CD4-positive, alpha-beta T cell treated with Interleukin-15 for 4 hours (primary cell): Measurements from ENCODE around the gene PLAC1.

Experiments used
- DNase-seq: peaks from one replicate; pipeline ENCODE4 v3.0.0-alpha.2; 2020; ENCODE audit warnings: low spot score

Gene PLAC1

DNA sequence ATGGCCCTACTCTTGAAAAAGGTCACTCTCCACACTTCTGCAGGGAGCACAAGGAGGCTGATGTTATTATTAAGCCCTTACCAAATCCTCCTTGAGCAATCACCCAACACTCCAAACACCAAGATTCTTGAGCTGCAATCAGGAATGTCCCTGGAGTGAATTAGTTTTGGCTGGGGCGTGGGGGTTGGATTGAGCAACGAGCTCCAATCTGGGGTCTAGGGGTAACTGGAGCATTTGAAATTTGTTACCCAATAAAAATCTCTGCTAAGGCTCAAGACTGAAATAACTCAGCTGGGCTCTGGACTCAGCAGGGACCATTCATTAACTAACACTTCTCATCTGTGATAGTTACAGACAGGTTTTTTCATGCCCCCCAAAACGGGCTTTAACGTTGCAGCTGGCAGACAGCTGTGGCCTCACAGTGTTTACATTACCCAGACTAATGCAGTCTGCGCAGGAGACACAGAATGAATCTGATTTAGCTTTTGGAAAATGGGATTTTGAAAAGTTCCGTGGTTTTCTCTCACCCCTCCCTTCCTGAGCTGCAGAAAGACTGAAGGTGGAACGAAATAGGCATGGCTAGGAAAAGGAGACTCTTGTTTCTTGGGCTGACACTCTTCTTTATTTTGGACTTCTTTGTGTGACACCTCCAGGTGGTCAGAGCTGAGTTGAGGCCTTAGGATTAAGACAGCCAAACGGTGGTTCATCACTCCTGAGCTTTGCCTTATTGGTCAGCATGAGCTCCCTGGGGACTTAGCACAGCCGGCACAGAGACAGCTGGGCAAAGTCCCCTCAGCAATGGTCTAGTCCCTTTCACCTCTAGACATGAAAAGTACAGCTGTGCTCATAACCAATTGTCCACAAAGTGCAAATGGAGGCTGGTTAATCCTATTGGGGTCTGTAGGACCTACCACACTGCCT lies 26.6 kb downstream of the PLAC1 start:
- no peak for DNase-seq

DNA sequence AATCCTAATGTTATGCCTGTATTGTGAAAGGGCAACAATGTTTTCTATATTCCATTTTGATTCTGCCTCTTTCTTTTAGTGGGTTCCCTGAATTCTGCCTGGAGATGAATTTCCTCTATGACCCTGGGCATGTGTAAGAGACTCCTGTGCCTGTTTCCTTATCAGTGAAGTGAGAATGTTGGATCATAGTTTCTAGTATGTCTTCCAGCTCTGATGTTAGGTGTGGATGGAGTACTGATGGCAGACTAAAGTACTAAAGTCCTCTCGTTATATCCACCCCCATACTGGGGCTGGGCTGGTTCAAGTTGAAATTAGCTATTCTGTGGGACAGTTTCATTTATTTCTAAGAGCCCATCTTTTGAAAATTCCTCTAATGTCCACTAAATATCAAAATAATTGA lies 29.6 kb downstream of the PLAC1 start:
- DNase-seq = no peak

DNA sequence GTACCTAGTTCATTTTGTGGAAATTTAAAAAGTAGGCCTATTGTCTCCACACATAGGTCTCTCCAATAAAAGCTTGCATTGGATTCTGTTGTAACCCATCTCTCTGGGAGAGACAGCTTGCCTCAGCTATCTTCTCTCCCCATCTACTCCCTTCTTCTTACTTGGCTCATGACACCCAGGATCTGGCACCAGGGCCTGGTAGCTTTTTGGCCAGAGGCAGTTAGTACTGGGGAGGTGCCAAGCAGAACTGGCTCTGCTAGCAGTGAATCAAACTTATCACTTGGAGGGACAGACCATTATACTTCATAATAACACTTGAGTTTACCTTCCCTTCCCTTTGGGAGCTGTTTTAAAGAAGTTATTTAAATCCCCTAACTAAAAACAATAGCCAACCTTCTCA lies 31.8 kb downstream of the PLAC1 start:
- DNase-seq = no peak

DNA sequence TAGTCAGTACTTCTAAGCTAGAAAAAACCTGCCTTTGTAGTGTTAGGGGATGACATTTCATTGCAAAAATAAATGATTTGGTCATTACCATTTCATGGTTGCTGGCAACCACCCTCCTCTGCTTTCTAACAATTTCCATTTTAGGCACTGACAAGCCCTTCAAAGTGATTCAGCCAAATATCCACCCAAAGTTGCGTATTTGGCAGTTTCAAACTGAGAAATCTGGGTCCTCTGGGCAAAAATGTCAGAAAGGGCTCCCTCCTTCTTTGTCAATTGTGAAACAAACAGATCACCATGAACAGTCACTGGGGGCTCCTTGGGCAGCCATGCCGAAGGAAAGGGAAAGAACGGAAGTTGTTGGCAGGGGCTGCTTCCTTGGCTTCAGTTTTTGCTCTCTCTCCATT lies 33.0 kb downstream of the PLAC1 start:
- DNase-seq = no peak

DNA sequence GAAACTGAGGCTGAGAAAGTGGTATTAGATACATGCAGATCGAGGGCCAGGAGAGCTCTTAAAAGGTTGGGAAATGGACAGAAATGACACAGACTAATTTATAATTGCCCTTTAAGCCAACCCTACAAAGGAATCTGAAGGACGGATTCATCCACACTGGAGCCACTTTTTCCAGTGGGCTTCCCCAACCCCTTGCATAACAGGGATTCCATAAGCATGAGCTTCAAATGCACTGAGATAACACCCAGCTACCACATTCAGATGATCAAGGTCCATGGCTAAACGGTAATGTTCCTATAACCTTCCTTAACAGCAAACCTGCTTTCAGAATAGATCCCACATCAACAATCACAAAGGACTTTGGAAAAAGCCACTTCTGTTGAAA lies 34.2 kb downstream of the PLAC1 start:
- no peak for DNase-seq

DNA sequence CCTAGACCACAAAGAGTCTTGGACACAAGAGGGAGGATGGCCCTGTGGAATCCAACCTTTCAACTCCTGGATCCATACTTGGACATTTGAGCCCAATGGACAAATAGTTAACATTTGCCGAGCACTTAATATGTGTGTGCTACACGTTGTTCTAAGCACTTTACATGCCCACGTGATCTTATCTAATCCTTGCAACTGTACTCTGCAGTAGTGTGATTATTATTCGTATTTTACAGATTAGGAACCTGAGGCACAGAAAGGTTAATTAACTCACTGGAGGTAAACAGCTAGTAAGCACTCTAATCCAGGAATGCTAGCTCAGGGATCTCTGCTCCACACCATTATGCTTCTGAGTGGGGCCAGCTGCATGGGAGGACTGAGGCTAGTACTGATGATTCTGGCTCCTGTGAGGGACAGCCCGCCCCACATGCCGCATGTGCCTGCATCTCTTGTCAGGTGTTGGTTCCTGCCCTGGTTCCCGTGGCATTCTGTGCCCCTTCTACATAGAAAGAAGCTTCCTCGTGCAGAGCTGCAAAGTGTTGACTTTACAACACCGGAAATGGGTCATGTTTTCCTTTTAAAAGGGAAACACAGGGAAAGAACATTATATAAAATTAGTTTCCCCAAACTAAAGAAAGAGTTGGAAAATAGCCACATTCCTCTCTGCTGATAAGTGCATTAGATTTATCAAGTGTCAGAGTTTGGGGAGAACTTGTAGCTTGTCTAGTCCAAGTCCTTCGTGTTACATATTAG lies 34.8 kb downstream of the PLAC1 start:
- DNase-seq = no peak

DNA sequence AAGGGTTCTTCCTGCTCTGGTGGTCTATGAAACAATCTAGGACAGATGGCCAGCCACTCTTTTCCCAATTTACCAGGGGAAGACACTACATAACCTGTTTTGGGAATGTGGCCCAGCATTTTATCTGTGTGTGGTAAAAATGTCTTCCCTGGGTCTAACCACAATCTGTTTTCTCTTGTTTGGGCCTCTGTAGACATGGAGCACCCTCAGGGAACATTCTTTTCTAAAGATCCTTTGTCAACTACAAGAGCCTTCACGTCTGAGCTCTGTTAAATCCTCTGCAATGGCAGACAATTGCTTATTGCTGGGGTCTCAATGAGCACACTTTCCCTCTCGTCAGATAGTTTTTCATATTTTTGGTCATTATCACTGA lies 35.5 kb downstream of the PLAC1 start:
- DNase-seq = no peak

DNA sequence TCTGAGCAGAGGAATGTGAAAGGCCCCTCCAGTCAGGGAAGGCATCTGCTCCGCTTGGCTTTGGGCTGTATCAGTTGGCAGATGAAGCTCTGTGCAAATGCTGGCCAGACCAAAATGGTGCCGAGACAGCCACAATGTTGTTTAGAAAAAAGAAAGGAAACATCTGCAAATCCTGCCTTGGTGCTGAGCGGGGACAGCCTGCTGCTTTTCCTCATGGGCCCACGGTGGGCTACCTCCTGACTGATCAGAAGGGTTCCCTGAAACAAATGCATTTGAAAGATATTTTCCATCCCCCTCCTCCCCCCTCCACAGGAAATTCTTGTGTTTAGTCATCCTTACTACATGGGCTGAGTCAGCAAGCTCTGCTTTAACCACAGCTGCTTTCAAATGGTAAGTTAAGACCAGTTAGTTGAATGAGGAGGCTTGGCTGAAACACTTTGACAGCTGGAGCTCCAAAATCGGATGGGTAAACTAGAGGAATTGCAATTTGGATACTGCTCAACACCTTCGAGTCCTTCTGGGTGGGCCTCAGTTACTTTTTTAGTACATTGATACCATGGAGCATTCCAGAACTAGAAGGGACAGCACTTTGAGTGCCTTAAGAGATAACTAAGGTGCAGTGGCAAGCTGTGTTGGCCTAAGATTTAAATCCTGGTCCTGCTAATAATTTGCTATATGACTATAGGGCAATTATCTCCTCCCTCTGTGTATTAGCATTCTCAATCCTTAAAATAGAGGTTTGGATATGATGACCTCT lies 36.0 kb downstream of the PLAC1 start:
- no peak for DNase-seq

DNA sequence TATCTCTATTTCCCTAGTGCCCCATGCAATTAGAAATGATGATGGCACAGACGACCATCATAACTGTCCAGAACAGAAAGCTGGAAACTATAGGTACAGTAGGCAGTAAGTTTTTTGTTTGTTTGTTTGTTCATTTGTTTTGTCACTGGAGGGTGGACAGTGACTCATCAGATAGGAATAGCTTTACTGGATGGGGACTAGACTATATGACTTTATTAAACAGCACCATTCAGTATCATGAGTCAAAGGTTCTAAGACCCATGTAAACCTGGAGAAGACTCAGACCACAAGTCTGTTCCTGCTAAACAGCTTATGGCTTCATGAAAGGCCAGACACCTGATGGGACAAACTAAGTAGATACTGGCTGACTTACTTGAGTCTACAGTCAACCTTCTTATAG lies 38.4 kb downstream of the PLAC1 start:
- no peak for DNase-seq

DNA sequence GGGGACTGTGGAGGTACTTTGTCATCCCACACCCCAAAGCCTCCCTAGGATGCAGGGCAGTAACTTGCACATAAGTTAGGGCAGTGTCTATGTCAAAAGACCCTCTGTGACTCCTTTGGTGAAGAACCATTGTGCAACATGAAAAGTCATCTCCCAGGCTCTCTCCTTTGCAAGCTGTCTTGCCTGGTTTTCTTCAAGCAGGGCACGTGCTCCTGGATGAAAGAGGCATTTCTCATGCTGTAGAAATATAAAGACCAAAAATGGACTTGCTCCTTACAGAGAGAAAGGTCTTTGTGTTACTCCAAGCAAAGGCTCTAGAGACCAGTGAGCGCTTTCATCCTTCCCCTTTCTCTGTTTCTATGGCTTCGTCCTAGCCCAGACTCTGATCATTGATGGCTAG lies 44.9 kb downstream of the PLAC1 start:
- no peak for DNase-seq

DNA sequence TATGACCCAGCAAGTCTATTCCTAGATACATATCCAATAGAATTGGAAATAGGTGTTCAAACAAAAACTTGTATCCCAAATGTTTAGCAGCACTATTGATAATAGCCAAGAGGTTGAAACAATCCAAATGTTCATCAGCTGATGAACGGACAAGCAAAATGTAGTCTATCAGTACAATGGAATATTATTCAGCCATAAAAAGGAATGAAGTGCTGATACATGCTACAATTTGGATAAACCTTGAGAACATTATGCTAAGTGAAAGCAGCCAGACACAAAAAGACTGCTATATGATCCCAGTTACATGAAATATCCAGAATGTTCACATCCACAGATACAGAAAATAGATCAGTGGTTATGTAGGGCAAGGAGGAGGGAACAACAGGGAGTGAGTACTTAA lies 50.1 kb downstream of the PLAC1 start:
- DNase-seq = no peak

DNA sequence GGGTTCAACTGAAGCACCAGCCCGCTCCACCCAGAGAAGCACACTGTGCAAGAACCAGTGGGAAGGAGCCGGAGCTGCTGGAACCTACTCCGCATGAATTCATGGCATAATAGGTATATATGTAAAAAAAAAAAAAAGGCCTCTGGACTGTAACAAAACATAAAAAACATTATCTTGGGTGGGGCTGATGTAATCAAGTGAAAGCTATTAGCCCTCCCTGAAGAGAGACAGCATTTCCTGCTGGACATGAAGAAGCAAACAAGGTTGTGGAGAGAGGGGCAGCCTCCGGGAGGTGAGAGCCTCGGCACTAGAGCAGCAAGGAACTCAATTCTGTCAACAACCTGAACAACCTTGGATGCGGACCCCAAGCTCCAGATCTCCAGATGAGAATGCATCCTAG lies 50.7 kb downstream of the PLAC1 start:
- DNase-seq = no peak

DNA sequence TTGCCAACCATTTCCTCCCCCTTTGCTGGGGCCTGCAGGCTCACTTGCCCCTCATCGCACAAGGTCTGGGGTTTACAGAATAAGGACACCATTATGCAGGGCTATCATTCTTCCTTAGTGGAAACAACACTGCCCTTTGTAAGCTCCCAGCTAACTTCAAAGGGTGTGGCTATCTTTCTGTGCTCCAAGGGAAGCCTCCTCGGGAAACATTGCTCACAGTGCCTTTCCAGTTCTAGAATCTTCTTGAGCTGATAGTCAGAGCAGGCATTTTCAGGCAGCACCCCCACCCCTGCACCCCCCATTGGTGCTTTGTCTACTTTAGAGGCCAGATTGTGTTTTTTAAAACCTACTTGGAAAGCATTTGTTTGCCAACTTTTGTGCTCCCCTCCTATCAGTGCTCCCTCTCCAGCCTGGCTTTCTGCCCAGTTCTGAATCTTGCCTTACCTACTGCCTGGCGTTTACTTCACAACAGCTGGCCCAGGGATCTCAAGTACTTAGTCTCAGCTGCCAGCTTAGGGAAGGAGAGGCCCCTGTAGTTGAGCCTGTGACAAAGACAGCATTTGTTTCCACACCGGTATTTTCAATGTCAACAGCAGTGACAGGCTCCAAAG lies 53.5 kb downstream of the PLAC1 start:
- no peak for DNase-seq

DNA sequence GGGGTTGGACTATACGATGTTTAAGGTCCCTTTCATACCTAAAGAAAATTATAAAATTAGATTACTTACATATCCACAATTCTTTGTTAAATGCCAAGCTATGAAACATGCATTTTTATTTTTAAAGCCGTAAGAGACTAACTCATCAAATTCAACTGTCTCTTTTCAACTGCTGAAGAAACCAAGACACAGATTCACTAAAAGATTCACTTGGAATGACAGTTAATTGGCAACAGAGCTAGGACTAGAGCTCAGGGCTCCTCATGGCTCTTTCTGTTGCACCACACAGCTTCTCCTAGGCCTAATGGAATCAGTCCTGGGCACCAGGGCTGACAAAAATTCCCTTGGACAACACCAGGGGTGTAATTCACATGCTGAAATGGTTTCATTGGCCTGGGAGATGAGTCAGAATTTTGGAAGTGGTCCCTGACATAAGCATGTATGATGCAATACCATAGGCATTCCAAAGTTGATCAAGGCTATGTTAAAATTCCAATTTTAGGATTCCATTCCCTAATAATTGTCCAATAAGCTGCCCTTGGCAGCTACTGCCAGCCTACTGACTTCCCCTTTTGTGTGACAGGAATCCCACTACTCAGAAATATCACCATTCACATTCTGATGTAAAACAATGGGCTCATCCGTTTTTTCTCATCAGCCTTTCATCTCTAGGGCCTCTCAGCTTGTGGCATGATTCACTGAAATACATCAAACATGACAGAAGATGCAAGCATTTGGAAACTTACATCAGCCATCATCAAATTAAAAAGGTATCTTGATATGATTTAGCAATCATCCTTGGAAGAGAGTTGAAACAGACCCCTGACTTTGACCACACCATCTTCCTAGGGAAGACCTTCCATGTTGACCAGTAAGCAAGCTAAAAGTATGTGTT lies 54.2 kb downstream of the PLAC1 start:
- no peak for DNase-seq

DNA sequence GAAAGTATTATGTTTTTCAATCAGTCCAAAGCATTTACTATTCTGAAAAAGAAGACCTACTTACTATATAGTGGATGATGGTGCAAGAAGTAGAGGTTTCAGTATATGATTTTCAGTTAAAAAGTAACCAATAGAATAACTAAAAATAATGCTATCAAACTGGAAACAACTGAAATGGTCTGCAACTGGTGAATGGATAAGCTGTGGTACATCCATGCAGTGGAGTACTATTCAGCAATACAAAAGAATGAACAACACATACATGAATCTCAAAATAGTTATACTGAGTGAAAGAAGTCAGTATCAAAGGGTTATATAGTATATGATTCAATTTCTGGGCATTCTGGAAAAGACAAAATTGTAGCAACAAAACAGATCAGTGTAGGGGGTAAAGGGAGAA lies 55.9 kb downstream of the PLAC1 start:
- DNase-seq = no peak

DNA sequence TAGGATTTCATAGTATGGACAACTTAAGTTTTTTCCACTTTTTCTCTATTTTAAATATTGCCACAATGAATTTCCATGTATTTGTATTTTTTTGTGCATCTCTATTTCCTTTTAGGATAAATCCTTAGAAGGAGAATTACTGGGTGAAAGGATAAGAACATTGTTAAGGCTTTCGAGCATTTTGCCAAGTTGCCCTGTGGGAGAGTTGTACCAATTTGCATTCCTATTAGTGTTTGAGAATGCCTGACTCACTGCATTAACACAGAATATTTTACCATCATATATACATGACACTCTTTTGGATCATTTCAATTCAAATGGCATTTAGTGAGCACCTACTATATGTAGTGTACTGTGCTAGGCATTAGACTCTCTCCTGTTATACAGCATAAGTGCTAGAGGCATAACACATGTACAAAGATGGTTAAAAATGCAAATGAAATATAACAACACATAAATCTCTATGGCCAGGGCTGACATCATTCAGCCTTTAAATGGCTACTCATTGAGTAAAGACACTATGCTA lies 57.0 kb downstream of the PLAC1 start:
- no peak for DNase-seq

DNA sequence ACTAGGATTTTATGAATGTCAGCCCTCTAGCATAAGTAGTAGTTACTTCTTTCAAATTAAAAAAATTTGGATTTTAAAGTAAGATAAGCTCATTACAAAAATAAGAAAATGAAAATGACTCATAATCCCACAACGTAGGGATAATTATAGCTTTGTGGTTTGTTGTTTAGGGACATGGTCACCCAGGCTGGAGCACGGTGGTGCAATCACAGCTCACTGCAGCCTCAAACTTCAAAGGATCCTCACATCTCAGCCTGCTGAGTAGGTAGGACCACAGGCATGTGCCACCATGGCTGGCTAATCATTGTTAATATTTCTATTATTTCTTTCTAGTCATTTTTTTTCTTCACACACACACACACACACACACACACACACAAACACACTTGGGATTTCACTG lies 57.6 kb downstream of the PLAC1 start:
- no peak for DNase-seq

DNA sequence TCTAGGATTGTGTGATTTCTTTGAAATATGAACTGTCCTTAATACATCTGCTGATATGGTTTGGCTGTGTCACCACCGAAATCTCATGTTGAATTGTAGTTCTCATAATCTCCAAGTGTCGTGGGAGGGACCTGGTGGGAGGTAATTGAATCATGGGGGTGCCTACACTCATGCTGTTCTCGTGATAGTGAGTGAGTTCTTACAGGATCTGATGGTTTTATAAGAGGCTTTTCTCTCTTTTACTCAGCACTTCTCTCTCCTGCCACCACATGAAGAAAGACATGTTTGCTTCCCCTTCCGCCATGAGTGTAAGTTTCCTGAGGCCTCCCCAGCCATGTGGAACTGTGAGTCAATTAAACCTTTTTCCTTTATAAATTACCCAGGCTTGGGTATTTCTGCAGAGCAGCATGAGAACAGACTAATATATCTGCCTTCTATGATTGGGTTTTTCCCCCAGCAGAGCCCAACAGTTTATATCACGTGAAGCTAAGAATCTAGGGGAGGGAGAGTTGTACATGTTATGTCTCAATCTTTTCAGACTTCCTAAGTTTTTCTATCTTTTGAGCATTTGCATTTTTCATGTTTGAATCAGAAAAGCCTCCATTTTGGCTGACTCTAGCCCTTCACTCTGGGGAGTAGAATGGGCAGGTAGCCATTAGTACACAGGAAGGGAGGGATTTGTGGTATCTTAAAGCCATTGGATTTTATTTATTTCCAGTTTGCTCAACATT lies 58.9 kb downstream of the PLAC1 start:
- DNase-seq = no peak

DNA sequence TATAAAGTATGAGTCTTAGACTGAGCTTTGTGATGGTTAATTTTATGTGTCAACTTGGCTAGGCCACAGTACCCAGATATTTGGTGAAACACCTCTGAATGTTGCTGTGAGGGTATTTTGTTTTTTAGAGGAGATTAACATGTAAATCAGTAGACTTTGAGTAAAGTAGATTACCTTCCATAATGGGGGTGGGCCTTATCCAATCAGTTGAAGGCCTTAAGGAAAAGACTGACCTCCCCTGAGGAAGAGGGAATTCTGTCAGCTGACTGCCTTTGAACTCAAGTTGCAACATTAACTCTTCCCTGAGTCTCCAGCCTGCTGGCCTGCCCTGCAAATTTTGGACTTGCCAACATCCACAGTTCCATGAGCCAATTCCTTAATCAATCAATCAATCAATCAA lies 66.0 kb downstream of the PLAC1 start:
- no peak for DNase-seq

DNA sequence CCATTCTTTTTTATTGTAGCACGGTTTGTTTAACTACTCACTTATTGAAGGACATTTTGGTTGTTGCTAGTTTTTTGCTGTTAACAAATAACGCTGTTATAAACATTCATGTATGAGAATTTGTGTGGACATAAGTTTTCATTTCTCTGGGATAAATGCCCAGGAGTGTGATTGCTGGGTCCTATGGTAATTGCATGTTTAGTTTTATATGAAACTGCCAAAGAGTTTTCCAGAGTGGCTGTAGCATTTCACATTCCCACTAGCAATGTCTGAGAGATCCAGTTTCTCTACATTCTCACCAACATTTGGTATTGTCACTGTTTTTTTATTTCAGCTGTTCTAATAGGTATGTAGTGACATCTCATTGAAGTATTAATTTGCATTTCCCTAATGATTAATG lies 66.8 kb downstream of the PLAC1 start:
- no peak for DNase-seq
